Uterus (tissue), 2 donors: ENCODE measurements around the gene KRTAP10-9.

Source experiments
- CTCF ChIP-seq, 4 experiments: fragments of 200-600 bp in 2 of 4; fragments of 450-650 bp in 2 of 4; sonication (generic) in 2 of 4; IDR thresholded peaks; one replicate each; pipeline ENCODE4 v1.5.1; 2016 to 2019; ENCODE audit warnings: antibody characterized with exemption in 4 of 4, mild to moderate bottlenecking in 2 of 4, moderate library complexity in 1 of 4
- POLR2A ChIP-seq, 2 donors: fragments of 450-650 bp; IDR thresholded peaks; one replicate each; pipeline ENCODE4 v1.6.1; 2016; ENCODE audit warnings: antibody characterized with exemption in 2 of 2, mild to moderate bottlenecking in 1 of 2, moderate library complexity in 1 of 2

GRCh38 chr21:44650265-44650972 lies 23.5 kb downstream of the KRTAP10-9 start:
- TF ChIP-seq POLR2A (IDR thresholded peaks at IDR 0.05), result no peak
- TF ChIP-seq CTCF (IDR thresholded peaks at IDR 0.05), result no peak
